Inferior parietal cortex (tissue), 1 donor: Measurements from ENCODE around the gene GREM2.

Experiments used
- DNase-seq: peaks from one replicate; pipeline ENCODE4 v3.0.0-alpha.2; 2016; ENCODE audit errors: extremely low spot score

Gene GREM2

GRCh38 chr1:240610636-240611035 is 1.3 kb downstream of the GREM2 start:
- DNase-seq, result no peak

GRCh38 chr1:240609527-240610060 is 2.4 kb downstream of the GREM2 start:
- no peak for DNase-seq

GRCh38 chr1:240608707-240609106 is 3.2 kb downstream of the GREM2 start:
- no peak for DNase-seq

- no peak for DNase-seq
These were observed 4.9 kb downstream of the GREM2 start for GRCh38 chr1:240607006-240607405.

- no peak for DNase-seq
These were observed 9.8 kb downstream of the GREM2 start for GRCh38 chr1:240602189-240602588.

- no peak for DNase-seq
These were observed 12.1 kb downstream of the GREM2 start for GRCh38 chr1:240599830-240600229.

GRCh38 chr1:240599299-240599698 is 12.7 kb downstream of the GREM2 start:
- no peak for DNase-seq

- no peak for DNase-seq
These were observed 13.5 kb downstream of the GREM2 start for GRCh38 chr1:240598216-240599001.

GRCh38 chr1:240597153-240597745 is 14.7 kb downstream of the GREM2 start:
- DNase-seq, result no peak

GRCh38 chr1:240595476-240595875 is 16.5 kb downstream of the GREM2 start:
- DNase-seq, result no peak

GRCh38 chr1:240591564-240591963 is 20.4 kb downstream of the GREM2 start:
- DNase-seq, result no peak

- no peak for DNase-seq
These were observed 20.9 kb downstream of the GREM2 start for GRCh38 chr1:240591078-240591477.

- DNase-seq, result no peak
These were observed 22.3 kb downstream of the GREM2 start for GRCh38 chr1:240589585-240590110.

- no peak for DNase-seq
These were observed 25.9 kb downstream of the GREM2 start for GRCh38 chr1:240586006-240586405.

- DNase-seq, result no peak
These were observed 29.0 kb downstream of the GREM2 start for GRCh38 chr1:240582953-240583352.

GRCh38 chr1:240579511-240579910 is 32.4 kb downstream of the GREM2 start:
- no peak for DNase-seq

- no peak for DNase-seq
These were observed 34.9 kb downstream of the GREM2 start for GRCh38 chr1:240577095-240577494.

GRCh38 chr1:240575981-240576662 is 35.8 kb downstream of the GREM2 start:
- DNase-seq, result no peak

- DNase-seq, result no peak
These were observed 39.6 kb downstream of the GREM2 start for GRCh38 chr1:240572328-240572727.

GRCh38 chr1:240571782-240572181 is 40.2 kb downstream of the GREM2 start:
- no peak for DNase-seq

- no peak for DNase-seq
These were observed 44.9 kb downstream of the GREM2 start for GRCh38 chr1:240567066-240567465.

- no peak for DNase-seq
These were observed 49.2 kb downstream of the GREM2 start for GRCh38 chr1:240562779-240563178.
